Stimulated activated naive B cell treated with anti-CD40 and anti-IgM and Interleukin-4, amounts not matched to agents 10 μg/mL and 1 μg/mL and 100 μg/mL, for 72 hours (primary cell): ENCODE results near the gene BLCAP.
"Not testable (repeated sequence)": the region's sequence is repeated elsewhere in the genome, so short reads cannot be mapped to it uniquely, and the experiment has no call there.

Experiments
- ATAC-seq, 2 donors: fragments of 150-1000 bp; cut with Tn5 transposase; replicated peaks; 2 replicates each; pipeline ENCODE4 v1.10.0; 2021; ENCODE audit warnings: moderate library complexity in 1 of 2
- DNase-seq: peaks from one replicate; pipeline ENCODE4 v3.0.0; 2021
- H3K27ac Mint-ChIP-seq: one replicate; pipeline ENCODE4 v1.8.0; 2022; ENCODE audit warnings: mild to moderate bottlenecking, mixed read lengths
- H3K27me3 Mint-ChIP-seq, 2 donors: one replicate each; pipeline ENCODE4 v1.8.0; 2022; ENCODE audit warnings: mixed read lengths in 2 of 2
- H3K36me3 Mint-ChIP-seq, 2 donors: one replicate each; pipeline ENCODE4 v1.8.0; 2022; ENCODE audit warnings: mixed read lengths in 2 of 2, mild to moderate bottlenecking in 1 of 2
- H3K4me1 Mint-ChIP-seq, 2 donors: one replicate each; pipeline ENCODE4 v1.8.0; 2022; ENCODE audit warnings: mixed read lengths in 2 of 2, mild to moderate bottlenecking in 1 of 2
- H3K4me3 Mint-ChIP-seq, 2 donors: one replicate each; pipeline ENCODE4 v1.8.0; 2022; ENCODE audit warnings: mild to moderate bottlenecking in 2 of 2, mixed read lengths in 2 of 2, moderate library complexity in 1 of 2
- H3K9me3 Mint-ChIP-seq, 2 donors: one replicate each; pipeline ENCODE4 v1.8.0; 2022; ENCODE audit warnings: mixed read lengths in 2 of 2, mild to moderate bottlenecking in 1 of 2

The BLCAP gene

DNA sequence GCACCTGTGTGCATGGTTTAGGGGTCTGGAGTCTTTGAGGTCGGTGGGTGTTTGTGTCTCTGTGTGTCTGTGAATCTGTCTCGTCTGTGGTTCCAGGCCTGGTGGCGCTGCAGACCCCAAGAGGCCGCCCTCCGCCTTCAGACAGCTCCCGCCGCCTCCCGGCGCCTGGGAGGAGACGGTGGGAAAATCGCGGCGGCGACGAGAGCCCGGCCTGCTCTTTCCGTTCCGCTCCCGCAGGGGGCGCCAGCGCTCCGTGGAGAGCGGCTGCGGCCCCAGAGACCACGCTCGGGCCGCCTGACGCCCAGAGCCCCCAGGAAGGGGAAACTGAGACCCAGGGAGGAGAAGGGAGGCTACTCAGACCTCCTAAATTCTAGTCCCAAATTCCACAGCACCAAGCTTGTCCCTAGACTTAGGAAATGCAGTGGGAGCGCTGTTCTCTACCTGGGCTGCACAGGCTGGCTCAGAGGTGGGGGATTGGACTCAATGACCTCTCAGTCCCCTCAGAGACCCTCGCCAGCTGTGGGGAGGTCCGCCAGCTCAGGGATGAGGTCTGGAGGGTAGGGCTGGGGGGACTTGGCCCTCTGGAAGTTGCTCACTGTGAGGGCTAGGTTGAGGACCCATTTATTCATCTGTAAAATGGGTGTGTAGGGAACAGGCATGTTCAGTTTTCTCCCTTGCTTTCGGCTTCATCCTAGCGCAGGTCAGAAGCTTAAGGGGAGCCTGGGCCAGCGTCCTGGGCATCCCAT, 36.9 kb upstream of the BLCAP start:
- Mint-ChIP-seq H3K9me3 (no peaks in the 10 kb centered on the region), H3K4me3 (no peak overlapping the region), H3K36me3 (no peaks in the 10 kb centered on the region), H3K4me1 (peaks cover 9 to 13% of the 10 kb centered on the region in 2 donors), H3K27me3 (peaks cover 52 to 68% of the 10 kb centered on the region in 2 donors), H3K27ac (no peak overlapping the region)
- DNase-seq (peak; percentile 18), ATAC-seq (peak; percentile 55 to 69)

DNA sequence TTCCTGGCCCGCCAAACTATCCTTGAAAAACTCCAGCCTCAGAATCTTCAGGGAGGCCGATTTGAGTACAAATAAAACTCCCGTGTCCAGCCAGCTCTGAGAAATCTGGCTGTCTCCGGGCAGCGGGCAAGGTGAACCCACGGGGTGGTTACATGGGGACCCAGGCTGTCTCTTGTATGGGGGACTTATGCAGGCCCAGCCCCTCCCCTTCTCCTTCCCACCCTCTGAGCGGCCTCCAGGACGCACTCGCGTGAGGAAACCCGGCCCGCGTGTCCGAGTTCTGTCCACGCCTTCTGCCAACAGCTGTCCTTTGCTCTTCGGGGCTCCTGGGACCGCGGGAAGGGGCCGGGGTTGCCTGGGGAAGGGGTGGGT, 36.3 kb upstream of the BLCAP start:
- DNase-seq (no peak), ATAC-seq (no peak)
- Mint-ChIP-seq H3K4me1 (peaks cover 9 to 13% of the 10 kb centered on the region in 2 donors), H3K27ac (no peak overlapping the region), H3K4me3 (no peak overlapping the region), H3K9me3 (no peaks in the 10 kb centered on the region), H3K27me3 (peaks cover 47 to 67% of the 10 kb centered on the region in 2 donors), H3K36me3 (no peaks in the 10 kb centered on the region)

DNA sequence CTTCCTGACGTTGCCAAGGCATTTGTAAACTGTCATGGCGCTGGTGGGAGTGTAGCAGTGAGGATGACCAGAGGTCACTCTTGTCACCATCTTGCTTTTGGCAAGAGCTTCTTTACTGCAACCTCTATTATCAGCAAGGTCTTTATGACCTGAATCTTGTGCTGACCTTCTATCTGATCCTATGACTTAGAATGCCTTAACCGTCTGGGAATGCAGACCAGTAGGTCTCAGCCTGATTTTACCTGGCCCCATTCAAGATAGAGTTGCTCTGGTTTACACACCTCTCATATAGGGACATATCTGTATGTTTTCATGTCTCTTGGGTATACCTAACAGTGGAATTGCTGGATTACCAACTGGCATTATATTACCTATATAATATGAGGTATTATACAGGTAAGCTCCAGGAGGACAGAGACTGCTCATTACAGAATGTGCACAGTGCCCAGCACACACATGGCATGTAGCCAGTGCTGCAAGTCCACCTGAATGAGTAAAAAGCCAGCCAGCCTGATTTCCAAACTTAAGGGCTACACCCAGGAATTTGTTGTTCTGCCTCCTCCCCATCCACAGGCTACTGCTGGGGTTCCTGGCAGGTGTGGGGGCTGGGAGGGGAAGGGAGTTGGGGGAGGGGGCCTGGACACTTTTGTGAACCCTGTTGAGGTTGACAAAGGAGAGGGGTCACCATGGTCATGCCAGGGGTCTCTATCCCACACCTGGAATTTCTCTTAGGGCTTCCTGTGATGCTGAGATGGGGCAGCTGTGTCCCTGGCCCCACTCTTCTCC, 35.2 kb upstream of the BLCAP start:
- Mint-ChIP-seq H3K36me3 (no peaks in the 10 kb centered on the region), H3K27ac (no peak overlapping the region), H3K9me3 (no peaks in the 10 kb centered on the region), H3K4me1 (peaks cover 5 to 7% of the 10 kb centered on the region in 2 donors), H3K27me3 (peaks cover 40 to 58% of the 10 kb centered on the region in 2 donors), H3K4me3 (no peak overlapping the region)
- ATAC-seq (no peak), DNase-seq (no peak)

DNA sequence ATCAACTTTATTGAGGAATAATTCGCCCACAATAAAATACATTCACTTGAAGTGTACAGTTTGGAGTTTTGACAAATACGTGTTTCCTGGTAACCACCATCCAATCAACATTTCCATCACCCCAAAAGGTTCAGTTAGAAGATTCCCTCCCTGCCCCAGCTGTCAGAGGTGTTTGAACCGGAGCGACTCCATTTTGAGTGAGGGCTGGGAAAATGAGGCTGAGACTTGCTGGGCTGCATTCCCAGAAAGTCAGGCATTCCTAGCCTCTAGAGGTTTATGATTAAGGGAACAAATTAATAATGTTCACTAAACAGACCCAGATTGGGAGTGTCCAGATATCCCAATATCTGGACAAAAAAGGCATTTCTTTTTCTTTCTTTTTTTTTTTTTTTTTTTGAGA, 33.0 kb upstream of the BLCAP start:
- no peak overlapping the region for H3K4me3 Mint-ChIP-seq
- DNase-seq, result no peak
- no peak for ATAC-seq
- H3K27me3 Mint-ChIP-seq, result peaks cover 46 to 66% of the 10 kb centered on the region in 2 donors
- no peaks in the 10 kb centered on the region for H3K9me3 Mint-ChIP-seq
- H3K36me3 Mint-ChIP-seq, result no peaks in the 10 kb centered on the region
- H3K4me1 Mint-ChIP-seq, result peaks cover 1 to 5% of the 10 kb centered on the region in 2 donors
- H3K27ac Mint-ChIP-seq, result no peak overlapping the region

DNA sequence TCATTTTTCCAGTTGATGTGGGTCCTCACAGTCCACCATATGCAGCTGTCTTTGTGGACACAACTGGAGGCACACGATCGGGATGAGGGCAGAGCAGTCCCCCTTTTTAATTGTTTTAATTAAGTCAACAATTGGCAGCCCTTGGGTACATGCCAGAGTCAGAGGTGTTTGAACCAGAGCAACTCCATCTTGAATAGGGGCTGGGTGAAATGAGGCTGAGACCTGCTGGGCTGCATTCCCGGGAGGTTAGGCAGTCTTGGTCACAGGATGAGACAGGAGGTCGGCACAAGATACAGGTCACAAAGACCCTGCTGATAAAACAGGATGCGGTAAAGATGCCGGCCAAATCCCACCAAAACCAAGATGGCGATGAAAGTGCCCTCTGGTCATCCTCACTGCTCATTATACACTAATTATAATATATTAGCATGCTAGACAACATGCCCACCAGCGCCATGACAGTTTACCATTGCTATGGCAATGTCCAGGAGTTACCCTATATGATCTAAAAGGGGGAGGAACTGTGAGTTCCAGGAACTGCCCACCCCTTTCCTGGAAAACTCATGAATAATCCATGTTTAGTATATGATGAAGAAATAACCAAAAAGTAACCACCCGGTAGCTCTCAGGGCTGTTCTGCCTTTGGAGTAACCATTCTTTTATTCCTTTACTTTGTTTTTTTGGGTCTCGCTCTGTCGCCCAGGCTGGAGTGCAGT, 31.8 kb upstream of the BLCAP start:
- Mint-ChIP-seq H3K9me3 (no peaks in the 10 kb centered on the region), H3K27me3 (peaks cover 36 to 60% of the 10 kb centered on the region in 2 donors), H3K36me3 (no peaks in the 10 kb centered on the region), H3K4me3 (no peak overlapping the region), H3K27ac (no peak overlapping the region), H3K4me1 (peaks cover 1 to 4% of the 10 kb centered on the region in 2 donors)
- ATAC-seq (no peak), DNase-seq (no peak)

DNA sequence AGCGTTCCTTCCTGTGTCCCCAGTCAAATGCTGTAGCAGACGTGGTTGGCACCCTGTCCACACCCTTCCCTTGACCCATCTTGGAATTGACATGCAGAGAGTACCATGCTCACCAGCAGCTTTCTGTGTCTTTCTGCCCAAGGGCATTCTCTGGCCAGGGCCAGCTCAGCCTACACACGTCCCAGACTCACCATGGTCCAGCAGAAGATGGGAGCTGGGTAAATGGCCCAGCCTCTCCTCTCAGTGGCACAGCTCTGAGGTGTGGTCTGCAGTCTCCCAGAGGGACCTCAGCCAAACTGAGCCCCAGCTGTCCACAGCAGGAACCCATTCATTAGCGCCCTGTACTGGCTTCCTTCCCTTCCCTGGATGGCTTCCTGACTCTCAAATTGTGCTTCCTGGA, 31.1 kb upstream of the BLCAP start:
- H3K27ac Mint-ChIP-seq, result no peak overlapping the region

DNA sequence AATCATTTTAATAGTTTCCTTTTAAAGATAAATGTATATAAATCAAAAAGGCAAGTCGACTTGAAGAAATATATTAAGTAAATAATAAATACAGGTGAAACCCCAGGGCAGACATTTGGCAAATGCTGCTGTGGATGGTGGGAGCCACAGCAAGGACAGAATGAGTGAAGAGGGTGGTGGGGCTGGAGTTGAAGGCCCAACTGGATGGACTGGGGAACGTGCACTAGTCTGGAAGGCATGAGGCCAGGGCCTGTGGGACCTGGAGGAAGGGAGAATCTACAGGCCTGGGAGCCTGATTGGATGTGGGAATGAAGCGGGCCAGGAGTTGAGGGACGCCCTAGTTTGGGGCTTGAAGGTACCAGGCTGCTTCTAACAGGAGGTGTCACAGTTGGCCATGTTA, 30.6 kb upstream of the BLCAP start:
- H3K4me1 Mint-ChIP-seq, result no peaks in the 10 kb centered on the region
- ATAC-seq (no peak), DNase-seq (no peak)
- no peaks in the 10 kb centered on the region for H3K9me3 Mint-ChIP-seq
- H3K36me3 Mint-ChIP-seq, result no peaks in the 10 kb centered on the region
- H3K4me3 Mint-ChIP-seq, result no peak overlapping the region
- no peak overlapping the region for H3K27ac Mint-ChIP-seq
- peaks cover 26 to 53% of the 10 kb centered on the region in 2 donors for H3K27me3 Mint-ChIP-seq

More for the DNA sequence above, 31.1 kb upstream of the BLCAP start:
- Mint-ChIP-seq H3K36me3 (no peaks in the 10 kb centered on the region), H3K9me3 (no peaks in the 10 kb centered on the region), H3K4me1 (no peaks in the 10 kb centered on the region), H3K27me3 (peaks cover 29 to 58% of the 10 kb centered on the region in 2 donors), H3K4me3 (no peak overlapping the region)
- DNase-seq (no peak), ATAC-seq (no peak)

DNA sequence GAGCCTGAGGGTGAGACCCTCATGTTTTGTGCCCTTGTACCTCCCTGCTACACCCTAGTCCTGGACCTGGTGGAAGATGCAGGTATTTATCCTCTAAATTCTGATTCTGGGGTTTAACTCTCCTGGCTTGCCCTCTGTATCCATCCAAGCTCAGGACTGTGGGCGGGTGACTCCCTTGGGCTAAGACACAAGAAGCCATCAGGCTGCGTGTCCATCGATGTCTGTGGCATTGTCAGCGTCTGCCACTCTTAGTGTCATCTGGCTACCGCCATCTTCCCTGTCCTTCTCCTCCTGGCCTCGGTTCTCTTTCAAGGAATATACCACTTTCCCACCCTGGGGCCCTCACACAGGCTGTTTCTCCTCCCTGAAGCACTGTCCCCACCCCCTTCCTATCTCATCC, 28.9 kb upstream of the BLCAP start:
- peaks cover 0 to 6% of the 10 kb centered on the region in 2 donors for H3K4me1 Mint-ChIP-seq
- no peak overlapping the region for H3K4me3 Mint-ChIP-seq
- no peak overlapping the region for H3K27ac Mint-ChIP-seq
- H3K36me3 Mint-ChIP-seq, result no peaks in the 10 kb centered on the region
- peaks cover 30 to 57% of the 10 kb centered on the region in 2 donors for H3K27me3 Mint-ChIP-seq
- DNase-seq (no peak), ATAC-seq (no peak)
- H3K9me3 Mint-ChIP-seq, result no peaks in the 10 kb centered on the region

DNA sequence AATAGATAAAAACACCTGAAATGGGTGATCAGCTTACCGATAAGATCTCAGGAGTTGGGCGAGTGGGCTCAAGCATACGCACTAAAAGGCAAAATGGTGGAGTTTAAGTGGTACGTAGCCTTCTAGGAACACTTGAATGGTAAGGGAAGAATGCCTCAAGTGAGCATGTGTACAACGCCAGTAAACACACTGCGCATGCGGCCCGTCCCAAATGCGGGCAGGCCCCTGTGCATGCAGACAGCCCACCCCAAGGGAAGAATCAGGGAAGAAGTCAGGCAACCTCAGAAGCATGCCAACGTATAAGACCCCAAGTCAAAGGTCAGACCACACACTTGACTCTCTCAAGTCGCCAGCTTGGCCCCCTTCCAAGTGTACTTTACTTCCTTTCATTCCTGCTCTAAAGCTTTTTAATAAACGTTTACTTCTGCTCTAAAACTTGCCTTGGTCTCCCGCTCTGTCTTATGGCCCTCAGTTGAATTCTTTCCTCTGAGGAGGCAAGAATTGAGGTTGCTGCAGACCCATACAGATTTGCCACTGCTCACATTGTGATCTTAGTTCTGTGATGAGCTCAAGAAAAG, 27.1 kb upstream of the BLCAP start:
- not testable (repeated sequence) for H3K9me3 Mint-ChIP-seq, H3K4me3 Mint-ChIP-seq, ATAC-seq, DNase-seq, H3K27ac Mint-ChIP-seq, H3K4me1 Mint-ChIP-seq, H3K36me3 Mint-ChIP-seq
- peaks cover 21 to 51% of the 10 kb centered on the region in 2 donors for H3K27me3 Mint-ChIP-seq

DNA sequence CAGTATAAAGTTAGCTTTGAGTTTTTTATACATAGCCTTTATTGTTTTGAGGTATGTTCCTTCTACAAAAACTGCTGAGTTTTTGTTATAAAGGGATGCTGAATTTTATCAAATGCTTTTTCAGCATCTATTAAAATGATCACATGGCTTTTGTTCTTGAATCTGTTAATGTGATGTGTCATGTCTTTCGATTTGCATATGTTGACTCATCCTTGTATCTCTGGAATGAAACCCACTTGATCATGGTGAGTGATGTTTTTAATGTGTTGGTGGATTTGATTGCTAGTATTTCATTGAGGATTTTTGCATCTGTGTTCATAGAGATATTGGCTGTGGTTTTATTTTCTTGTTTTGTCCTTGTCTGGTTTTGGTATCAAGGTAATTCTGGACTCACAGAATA, 24.7 kb upstream of the BLCAP start:
- H3K27ac Mint-ChIP-seq, result no peak overlapping the region
- peaks cover 0 to 10% of the 10 kb centered on the region in 2 donors for H3K4me1 Mint-ChIP-seq
- peaks cover 24 to 51% of the 10 kb centered on the region in 2 donors for H3K27me3 Mint-ChIP-seq
- peaks cover 0 to 3% of the 10 kb centered on the region in 2 donors for H3K36me3 Mint-ChIP-seq
- peaks cover 2 to 5% of the 10 kb centered on the region in 2 donors for H3K9me3 Mint-ChIP-seq
- ATAC-seq (no peak), DNase-seq (no peak)
- no peak overlapping the region for H3K4me3 Mint-ChIP-seq

DNA sequence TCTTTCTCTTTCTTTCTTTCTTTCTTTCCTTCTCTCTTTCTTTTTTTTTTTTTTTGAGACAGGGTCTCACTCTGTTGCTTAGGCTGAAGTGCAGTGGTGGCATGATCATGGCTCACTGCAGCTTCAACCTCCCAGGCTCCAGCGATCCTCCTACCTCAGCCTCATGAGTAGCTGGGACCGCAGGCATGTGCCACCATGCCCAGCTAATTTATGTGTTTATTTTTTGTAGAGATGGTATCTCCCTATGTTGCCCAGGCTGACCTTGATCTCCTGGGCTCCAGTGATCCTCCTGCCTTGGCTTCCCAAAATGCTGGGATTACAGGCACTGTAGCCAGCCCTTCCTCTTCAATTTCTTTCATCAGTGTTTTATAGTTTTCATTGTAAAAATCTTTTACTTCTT, 24.0 kb upstream of the BLCAP start:
- DNase-seq, H3K4me3 Mint-ChIP-seq, H3K36me3 Mint-ChIP-seq, H3K27ac Mint-ChIP-seq, ATAC-seq, H3K9me3 Mint-ChIP-seq: not testable (repeated sequence)
- Mint-ChIP-seq H3K27me3 (peaks cover 22 to 51% of the 10 kb centered on the region in 2 donors), H3K4me1 (peaks cover 0 to 15% of the 10 kb centered on the region in 2 donors)

DNA sequence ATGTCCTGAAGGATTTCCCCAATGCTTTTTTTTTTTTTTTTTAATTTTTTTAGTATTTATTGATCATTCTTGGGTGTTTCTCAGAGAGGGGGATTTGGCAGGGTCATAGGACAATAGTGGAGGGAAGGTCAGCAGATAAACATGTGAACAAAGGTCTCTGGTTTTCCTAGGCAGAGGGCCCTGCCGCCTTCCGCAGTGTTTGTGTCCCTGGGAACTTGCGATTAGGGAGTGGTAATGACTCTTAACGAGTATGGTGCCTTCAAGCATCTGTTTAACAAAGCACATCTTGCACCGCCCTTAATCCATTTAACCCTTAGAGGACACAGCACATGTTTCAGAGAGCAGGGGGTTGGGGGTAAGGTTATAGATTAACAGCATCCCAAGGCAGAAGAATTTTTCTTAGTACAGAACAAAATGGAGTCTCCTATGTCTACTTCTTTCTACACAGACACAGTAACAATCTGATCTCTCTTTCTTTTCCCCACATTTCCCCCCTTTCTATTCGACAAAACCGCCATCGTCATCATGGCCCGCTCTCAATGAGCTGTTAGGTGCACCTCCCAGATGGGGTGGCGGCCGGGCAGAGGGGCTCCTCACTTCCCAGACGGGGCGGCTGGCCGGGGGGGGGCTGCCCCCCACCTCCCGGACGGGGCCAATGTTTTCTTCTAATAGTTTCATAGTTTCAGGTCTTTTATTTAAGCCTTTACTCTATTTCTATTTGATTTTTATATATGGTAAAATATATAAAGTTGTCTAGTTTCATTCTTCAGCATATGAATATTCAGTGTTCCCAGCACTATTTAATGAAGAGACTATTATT, 22.6 kb upstream of the BLCAP start:
- H3K27ac Mint-ChIP-seq, DNase-seq, H3K36me3 Mint-ChIP-seq, H3K9me3 Mint-ChIP-seq, ATAC-seq, H3K4me3 Mint-ChIP-seq: not testable (repeated sequence)
- Mint-ChIP-seq H3K27me3 (peaks cover 31 to 60% of the 10 kb centered on the region in 2 donors), H3K4me1 (peaks cover 0 to 15% of the 10 kb centered on the region in 2 donors)

DNA sequence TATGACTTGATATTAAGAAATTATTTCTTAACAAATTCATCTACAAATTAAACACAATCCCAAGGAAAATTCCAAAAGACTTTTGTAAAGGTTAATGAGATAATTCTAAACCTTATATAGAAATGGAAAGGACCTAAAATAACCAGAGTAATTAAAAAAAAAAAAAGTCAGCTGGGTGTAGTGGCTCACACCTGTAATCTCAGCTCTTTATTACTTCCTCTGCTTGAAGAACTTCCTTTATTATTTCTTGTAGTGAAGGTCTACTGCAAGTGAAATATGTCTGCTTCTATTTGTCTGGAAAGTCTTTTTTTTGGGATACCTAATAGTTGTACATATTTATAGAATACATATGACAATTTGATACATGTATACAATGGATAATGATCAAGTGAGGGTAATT, 20.2 kb upstream of the BLCAP start:
- DNase-seq (no peak), ATAC-seq (no peak)
- Mint-ChIP-seq H3K27me3 (peaks cover 35 to 58% of the 10 kb centered on the region in 2 donors), H3K27ac (no peak overlapping the region), H3K4me1 (peaks cover 0 to 15% of the 10 kb centered on the region in 2 donors), H3K36me3 (peaks cover 0 to 3% of the 10 kb centered on the region in 2 donors), H3K4me3 (no peak overlapping the region), H3K9me3 (peaks cover 2 to 5% of the 10 kb centered on the region in 2 donors)
